Stomach (tissue), 9 donors: ENCODE measurements around the gene HDDC2. TPM values are rescaled to one million over a fixed set of nuclear protein-coding genes. Genes with fewer than 3 reads are reported as not detected.

Experiments
- DNase-seq, 2 donors: peaks; one replicate each; pipeline versions ENCODE4 v3.0.0 to v3.0.0-alpha.2; 2013 to 2019
- H3K27ac ChIP-seq, 5 donors: fragments of 200-600 bp in 4 of 5; sonication (generic) in 4 of 5; one replicate each; pipeline ENCODE4 v1.5.1; 2013 to 2019; ENCODE audit warnings: mild to moderate bottlenecking in 1 of 5, moderate library complexity in 1 of 5
- H3K27me3 ChIP-seq, 3 donors: fragments of 200-600 bp; sonication (generic); one replicate each; pipeline ENCODE4 v1.5.1; 2017 to 2019; ENCODE audit warnings: mixed run types in 1 of 3
- H3K36me3 ChIP-seq, 4 donors: fragments of 200-600 bp; sonication (generic); 1 replicate in 3 of 4; 2 replicates in 1 of 4; pipeline ENCODE4 v1.5.1; 2016 to 2019
- H3K4me1 ChIP-seq, 4 donors: fragments of 200-600 bp; sonication (generic); one replicate each; pipeline ENCODE4 v1.5.1; 2016 to 2019
- H3K4me3 ChIP-seq, 4 donors: fragments of 200-600 bp; sonication (generic) in 3 of 4; one replicate each; pipeline ENCODE4 v1.5.1; 2016 to 2019; ENCODE audit warnings: mild to moderate bottlenecking in 1 of 4
- H3K9me3 ChIP-seq, 4 donors: fragments of 200-600 bp; sonication (generic); one replicate each; pipeline ENCODE4 v1.5.1; 2016 to 2019
- EP300 ChIP-seq: sonication (generic); formaldehyde crosslinking; IDR thresholded peaks from one replicate; pipeline ENCODE4 v1.6.1; 2017; ENCODE audit warnings: antibody characterized with exemption
- POLR2A ChIP-seq, 4 donors: fragments of 450-650 bp; IDR thresholded peaks; one replicate each; pipeline ENCODE4 v1.6.1; 2016; ENCODE audit warnings: antibody characterized with exemption in 4 of 4, control low read depth in 2 of 4, mild to moderate bottlenecking in 1 of 4, moderate library complexity in 1 of 4
- POLR2AphosphoS5 ChIP-seq, 3 donors: sonication (generic); formaldehyde crosslinking; IDR thresholded peaks; one replicate each; pipeline ENCODE4 v1.6.1; 2016; ENCODE audit warnings: antibody characterized with exemption in 3 of 3
- WGBS, 5 donors: extraction: QIAGEN DNeasy Blood & Tissue Kit in 3 of 5; methylation state at CpG; one replicate each; pipeline versions ENCODE4 v1.1.5 to v1.1.7; 2013 to 2018; 5-methylcytosine and 5-hydroxymethylcytosine counted together
- intact Hi-C: fragments of 100-400 bp; cut with DNase I; formaldehyde crosslinking; loops from one replicate; pipeline ENCODE4 v1.15.1; 2023; ENCODE audit warnings: low total_unique reads
- polyA plus RNA-seq, 3 donors: library from polyadenylated mRNA; stranded (reverse); fragments of 200-250 nt; gene quantifications; one replicate each; pipeline ENCODE4 v1.2.3, GENCODE V29; 2013
- total RNA-seq, 5 donors: library from RNA; depleted of rRNA; stranded (reverse); fragments of >200 nt; gene quantifications; one replicate each; pipeline versions ENCODE4 v1.1.0 to v1.2.3, GENCODE V29; 2014 to 2016
- TF ChIP-seq, protein P1 (sequence below), 7 experiments: fragments of 450-650 bp in 4 of 7; fragments of 200-600 bp in 3 of 7; sonication (generic) in 3 of 7; IDR thresholded peaks; one replicate each; pipeline ENCODE4 v1.5.1; 2016 to 2019; ENCODE audit warnings: antibody characterized with exemption in 7 of 7, control low read depth in 2 of 7, mild to moderate bottlenecking in 1 of 7
- donor health status: healthy with polysubstance abuse.
- donor health status: Bipolar disorder and iron deficiency.
- donor health status: healthy.

The HDDC2 gene
- total and polyA plus RNA-seq, 8 donors = 7.6 to 145 (median 48.0) TPM; not detected in 1

DNA sequence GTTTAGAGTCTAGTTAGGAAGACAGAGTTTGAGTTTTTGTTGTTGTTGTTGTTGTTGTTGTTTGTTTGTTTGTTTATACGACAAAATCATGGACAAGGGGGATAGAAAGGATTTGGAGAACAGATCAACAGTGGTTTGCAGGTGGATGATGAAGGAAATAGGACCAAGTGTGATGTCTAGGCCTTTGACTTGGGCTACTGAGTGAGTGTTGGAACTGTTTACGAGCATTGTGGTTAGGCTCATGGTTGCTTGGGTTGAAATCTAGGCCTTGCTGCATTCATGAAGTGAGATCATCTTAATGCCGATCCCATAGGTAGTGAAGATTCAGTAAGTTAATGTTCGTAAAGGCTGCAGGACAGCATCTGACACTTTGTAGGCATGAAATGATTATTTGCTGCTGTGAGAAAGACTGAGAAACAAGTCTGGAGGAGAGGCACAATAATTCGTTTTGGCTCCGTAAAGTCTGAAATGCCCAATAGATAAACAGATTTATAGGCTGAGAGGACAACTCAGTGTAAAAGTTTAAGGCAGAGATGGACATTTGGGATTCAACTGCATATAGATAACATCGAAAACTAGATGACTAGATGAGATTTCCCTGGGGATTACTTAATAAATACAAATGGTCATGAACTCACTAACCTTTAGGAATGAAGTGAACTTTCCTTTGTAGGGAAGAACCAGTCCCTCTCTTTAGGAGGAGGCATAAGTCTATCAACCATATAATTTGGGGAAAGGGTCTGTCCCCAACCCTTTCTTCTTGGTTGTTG lies 70.0 kb downstream of the HDDC2 start:
- Histone ChIP-seq H3K27ac (no peak overlapping the region), H3K27me3 (no peaks in the 10 kb centered on the region), H3K9me3 (no peaks in the 10 kb centered on the region), H3K36me3 (no peaks in the 10 kb centered on the region), H3K4me1 (peaks cover 0 to 8% (median 3%) of the 10 kb centered on the region in 4 donors), H3K4me3 (no peak overlapping the region)
- intact Hi-C loops = no loop called here
- WGBS, 5 donors = 79 to 92% (median 89%) methylated on average over 7 of the region's 7 CpGs
- no peak for DNase-seq
- TF ChIP-seq, protein P1, sequence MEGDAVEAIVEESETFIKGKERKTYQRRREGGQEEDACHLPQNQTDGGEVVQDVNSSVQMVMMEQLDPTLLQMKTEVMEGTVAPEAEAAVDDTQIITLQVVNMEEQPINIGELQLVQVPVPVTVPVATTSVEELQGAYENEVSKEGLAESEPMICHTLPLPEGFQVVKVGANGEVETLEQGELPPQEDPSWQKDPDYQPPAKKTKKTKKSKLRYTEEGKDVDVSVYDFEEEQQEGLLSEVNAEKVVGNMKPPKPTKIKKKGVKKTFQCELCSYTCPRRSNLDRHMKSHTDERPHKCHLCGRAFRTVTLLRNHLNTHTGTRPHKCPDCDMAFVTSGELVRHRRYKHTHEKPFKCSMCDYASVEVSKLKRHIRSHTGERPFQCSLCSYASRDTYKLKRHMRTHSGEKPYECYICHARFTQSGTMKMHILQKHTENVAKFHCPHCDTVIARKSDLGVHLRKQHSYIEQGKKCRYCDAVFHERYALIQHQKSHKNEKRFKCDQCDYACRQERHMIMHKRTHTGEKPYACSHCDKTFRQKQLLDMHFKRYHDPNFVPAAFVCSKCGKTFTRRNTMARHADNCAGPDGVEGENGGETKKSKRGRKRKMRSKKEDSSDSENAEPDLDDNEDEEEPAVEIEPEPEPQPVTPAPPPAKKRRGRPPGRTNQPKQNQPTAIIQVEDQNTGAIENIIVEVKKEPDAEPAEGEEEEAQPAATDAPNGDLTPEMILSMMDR (IDR thresholded peaks at IDR 0.05) = no peak
- TF ChIP-seq EP300 (no peak), POLR2AphosphoS5 (IDR thresholded peaks at IDR 0.05) (no peak), POLR2A (IDR thresholded peaks at IDR 0.05) (no peak)

DNA sequence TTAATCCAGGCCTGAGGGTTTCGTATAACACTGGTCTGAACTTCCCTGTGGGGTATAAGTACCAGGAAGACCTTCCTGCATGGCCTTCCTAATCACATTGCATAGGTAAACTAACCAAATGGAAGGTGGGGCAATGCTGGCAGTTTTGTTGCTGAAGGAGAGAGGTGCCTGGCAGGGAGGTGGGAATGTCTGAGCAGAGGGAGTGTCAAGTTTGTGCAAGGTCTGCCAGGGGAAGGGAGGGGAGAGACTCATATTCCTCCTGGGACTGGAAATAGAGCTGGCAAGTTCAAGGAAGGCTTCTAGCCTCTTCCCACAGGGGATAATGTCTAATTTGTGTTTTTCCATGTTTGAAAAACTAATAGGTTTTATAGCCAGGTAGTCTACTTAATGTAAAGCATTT lies 70.6 kb downstream of the HDDC2 start:
- H3K36me3 ChIP-seq = no peaks in the 10 kb centered on the region
- no peak overlapping the region for H3K4me3 ChIP-seq
- intact Hi-C loops = no loop called here
- peak; percentile 30 to 54 for DNase-seq
- no peaks in the 10 kb centered on the region for H3K27me3 ChIP-seq
- no peaks in the 10 kb centered on the region for H3K9me3 ChIP-seq
- H3K4me1 ChIP-seq = peaks cover 0 to 8% (median 3%) of the 10 kb centered on the region in 4 donors
- no peak overlapping the region for H3K27ac ChIP-seq
- TF ChIP-seq, protein P1 (IDR thresholded peaks at IDR 0.05) = no peak
- peak in 2 of 3 donors; percentile 16 to 42 for TF ChIP-seq POLR2AphosphoS5 (IDR thresholded peaks at IDR 0.05)
- 26 to 56% (median 40%) methylated on average over 1 of the region's 1 CpG for WGBS, 5 donors

DNA sequence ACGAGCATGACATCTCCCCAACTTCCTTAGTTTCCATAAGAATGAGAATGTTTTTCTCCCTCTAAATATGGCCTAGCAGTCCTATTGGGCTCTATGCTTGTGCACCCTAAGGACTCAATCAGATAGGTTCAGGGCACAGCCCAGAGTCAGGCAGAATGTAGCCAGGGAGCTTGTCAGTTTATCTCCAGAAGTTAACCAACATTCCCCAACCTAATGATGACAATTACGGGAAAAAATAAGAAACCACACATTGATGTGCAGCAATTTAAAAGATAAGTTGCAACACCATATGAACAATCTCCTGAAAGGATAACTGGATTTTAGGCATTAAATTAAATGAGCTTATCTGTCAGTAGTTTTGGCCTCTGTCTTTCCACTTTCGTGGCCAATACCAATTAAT lies 71.1 kb downstream of the HDDC2 start:
- H3K27ac ChIP-seq = no peak overlapping the region
- no peaks in the 10 kb centered on the region for H3K9me3 ChIP-seq
- H3K27me3 ChIP-seq = no peaks in the 10 kb centered on the region
- H3K4me3 ChIP-seq = no peak overlapping the region
- intact Hi-C loops = no loop called here
- WGBS, 5 donors = 66 to 83% (median 77%) methylated on average over 3 of the region's 3 CpGs
- TF ChIP-seq, protein P1 (IDR thresholded peaks at IDR 0.05) = no peak
- no peak for TF ChIP-seq POLR2A (IDR thresholded peaks at IDR 0.05)
- TF ChIP-seq EP300 = no peak
- no peak for TF ChIP-seq POLR2AphosphoS5 (IDR thresholded peaks at IDR 0.05)
- H3K36me3 ChIP-seq = no peaks in the 10 kb centered on the region
- peaks cover 0 to 8% (median 3%) of the 10 kb centered on the region in 4 donors for H3K4me1 ChIP-seq
- DNase-seq = no peak

DNA sequence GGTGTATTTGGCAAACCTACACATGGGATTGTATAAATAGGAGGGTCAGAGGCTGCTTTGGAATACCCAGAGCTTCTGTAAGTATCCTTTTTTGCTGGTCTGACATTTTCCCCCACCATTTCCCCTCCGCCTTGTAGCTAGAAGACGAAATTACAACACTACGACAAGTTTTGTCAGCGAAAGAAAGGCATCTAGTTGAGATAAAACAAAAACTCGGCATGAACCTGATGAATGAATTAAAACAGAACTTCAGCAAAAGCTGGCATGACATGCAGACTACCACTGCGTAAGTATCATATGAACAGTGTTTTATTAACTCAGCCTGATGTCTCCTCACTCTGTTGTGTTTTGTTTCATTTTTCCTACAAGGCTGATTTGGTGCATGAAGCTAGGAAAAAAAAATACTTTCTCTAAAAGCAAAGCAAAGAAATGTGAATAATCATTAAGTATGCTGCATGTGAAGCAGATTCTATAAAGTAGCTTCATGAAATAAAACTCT lies 72.7 kb downstream of the HDDC2 start:
- Histone ChIP-seq H3K27ac (no peak overlapping the region), H3K27me3 (no peaks in the 10 kb centered on the region), H3K4me1 (peaks cover 0 to 12% (median 8%) of the 10 kb centered on the region in 4 donors), H3K36me3 (no peaks in the 10 kb centered on the region), H3K9me3 (no peaks in the 10 kb centered on the region), H3K4me3 (no peak overlapping the region)
- TF ChIP-seq POLR2AphosphoS5 (IDR thresholded peaks at IDR 0.05) (no peak), POLR2A (IDR thresholded peaks at IDR 0.05) (no peak), EP300 (no peak)
- TF ChIP-seq, protein P1 (IDR thresholded peaks at IDR 0.05) = no peak
- WGBS, 5 donors = 65 to 88% (median 77%) methylated on average over 6 of the region's 6 CpGs
- intact Hi-C loops = no loop called here
- DNase-seq = no peak
